Putamen (tissue), 1 donor: ENCODE results near the gene HSPB3.
"Not testable (repeated sequence)": the region's sequence is repeated elsewhere in the genome, so short reads cannot be mapped to it uniquely, and the experiment has no call there.

Source experiments
- DNase-seq: peaks from one replicate; pipeline ENCODE4 v3.0.0-alpha.2; 2016; ENCODE audit warnings: low spot score

Gene HSPB3

DNA sequence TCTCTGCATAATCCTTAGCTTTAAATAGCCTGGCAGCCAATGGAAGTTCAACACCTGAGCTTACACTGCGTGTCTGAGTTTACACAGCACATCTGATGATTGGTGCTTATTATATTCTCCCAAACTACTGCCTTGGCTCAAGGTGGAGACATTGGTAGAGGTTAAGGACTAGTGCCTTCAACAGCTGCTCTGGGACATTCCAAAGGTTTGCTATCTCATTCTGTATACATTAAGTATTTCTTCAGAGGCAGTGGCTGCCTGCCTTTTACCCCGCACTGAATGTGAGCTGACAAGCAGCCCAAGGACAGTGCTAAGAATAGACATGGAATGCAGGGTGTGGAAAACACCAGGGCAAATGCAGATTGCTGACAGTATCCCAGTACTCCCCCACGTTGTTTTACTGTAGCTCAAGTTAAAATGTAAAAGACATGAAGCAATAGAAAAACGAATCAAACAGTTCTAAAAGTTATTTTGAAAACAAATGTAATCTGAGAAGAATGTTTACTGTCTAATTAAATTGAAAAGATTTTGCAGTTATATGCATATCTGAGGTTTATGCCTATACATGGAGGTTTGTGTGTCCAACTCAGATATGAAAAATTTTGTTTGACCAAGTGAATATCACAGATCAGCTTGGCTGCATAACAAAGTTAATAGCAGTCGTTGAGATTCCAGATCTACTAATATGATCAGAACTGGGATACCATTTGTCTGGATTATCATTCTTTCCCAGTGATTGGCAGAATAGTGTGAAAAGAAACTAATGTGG is 1.8 kb downstream of the HSPB3 start:
- no peak for DNase-seq

DNA sequence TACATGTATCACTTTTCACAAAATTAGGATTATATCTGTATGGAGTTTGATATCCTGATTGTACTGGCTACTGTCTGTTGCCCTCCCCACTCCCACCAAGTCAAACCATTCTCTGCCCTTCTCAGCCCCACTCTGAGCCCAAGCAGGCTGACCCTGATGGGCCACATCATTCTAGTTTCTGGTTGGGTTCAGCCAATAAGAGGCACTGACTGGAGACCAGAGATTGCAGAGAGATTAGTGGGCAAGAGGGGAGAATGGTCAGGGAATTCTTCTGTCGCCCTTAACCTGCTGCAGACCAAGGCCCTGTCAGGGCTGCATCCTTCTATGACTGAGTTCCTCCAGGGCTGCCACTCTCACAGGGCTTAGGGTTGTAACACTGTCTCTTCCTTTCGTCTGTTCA is 2.7 kb downstream of the HSPB3 start:
- DNase-seq: no peak

GRCh38 chr5:54460181-54460919 is 4.9 kb downstream of the HSPB3 start:
- DNase-seq: no peak

- no peak for DNase-seq
These were observed 6.8 kb downstream of the HSPB3 start for GRCh38 chr5:54462281-54462680.

- no peak for DNase-seq
These were observed 8.2 kb downstream of the HSPB3 start for GRCh38 chr5:54463713-54464112.

GRCh38 chr5:54469622-54470021 is 14.1 kb downstream of the HSPB3 start:
- peak; percentile 14 for DNase-seq

- no peak for DNase-seq
These were observed 14.6 kb downstream of the HSPB3 start for GRCh38 chr5:54470128-54470527.

GRCh38 chr5:54470677-54471076 is 15.2 kb downstream of the HSPB3 start:
- DNase-seq: no peak

- no peak for DNase-seq
These were observed 15.9 kb downstream of the HSPB3 start for GRCh38 chr5:54471398-54471797.

GRCh38 chr5:54476682-54477081 is 21.2 kb downstream of the HSPB3 start:
- DNase-seq: no peak

DNA sequence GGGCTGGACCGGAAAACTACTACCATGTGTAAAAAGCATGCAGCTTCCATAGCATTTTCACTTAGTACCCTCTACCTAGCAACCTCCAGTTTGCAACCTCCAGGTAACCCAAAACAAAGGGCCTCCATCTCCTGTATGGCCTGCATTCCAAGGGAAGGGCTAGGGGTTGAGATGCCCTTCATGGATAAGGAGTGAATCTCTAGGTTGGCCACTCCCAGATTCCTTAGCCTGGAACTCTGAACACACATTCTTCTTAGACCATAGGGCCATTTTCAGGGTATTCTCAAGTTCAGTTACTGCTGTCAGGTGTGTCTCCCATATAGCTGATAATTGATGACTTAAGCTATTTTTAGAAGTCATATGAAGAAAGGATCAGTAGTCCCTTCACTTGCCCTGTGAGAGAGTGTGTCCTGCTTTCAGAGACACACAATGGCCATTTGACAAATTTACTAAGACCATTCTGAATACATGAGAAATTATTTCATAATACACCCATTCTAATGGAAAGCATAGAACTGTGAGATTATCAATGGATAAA is 22.5 kb downstream of the HSPB3 start:
- DNase-seq: no peak

DNA sequence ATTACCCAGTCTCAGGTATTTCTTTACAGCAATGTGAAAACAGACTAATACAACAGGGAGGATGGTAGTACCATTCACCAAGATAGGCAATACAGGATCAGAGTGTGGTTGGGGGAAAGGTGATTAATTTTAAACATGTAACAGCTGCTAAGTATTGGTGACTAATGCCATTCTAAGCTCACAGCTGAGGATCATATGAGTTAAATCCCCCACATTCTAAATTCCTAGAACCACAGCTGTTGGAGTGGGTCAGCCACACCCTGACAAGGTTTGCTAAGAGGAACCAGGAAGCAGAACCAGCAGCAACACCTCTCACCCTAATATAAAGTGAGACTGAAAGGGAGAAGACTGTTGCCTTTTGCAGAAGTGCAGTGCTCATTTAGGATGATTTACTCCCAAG is 24.8 kb downstream of the HSPB3 start:
- no peak for DNase-seq

GRCh38 chr5:54484219-54484894 is 28.9 kb downstream of the HSPB3 start:
- no peak for DNase-seq

- not testable (repeated sequence) for DNase-seq
These were observed 30.2 kb downstream of the HSPB3 start for GRCh38 chr5:54485659-54486058.

- DNase-seq: not testable (repeated sequence)
These were observed 34.1 kb downstream of the HSPB3 start for GRCh38 chr5:54489648-54489979.

DNA sequence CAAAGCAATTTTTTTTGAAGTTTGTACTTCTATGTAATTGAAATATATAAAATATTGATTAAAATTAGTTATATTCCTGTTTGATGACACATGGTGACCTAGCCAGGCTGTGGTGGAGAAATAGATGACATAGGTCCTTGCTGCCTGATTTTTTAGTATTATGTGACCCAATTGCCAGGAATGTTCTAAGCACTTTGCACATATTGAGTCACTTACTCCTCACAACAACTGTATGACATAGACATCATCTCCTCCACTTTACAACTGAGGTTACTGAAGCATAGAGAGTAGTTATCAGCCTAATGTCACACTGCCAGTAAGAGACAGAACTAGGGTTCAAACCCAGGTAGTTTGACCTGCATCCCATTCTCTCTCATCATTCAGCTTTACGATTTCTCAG is 35.8 kb downstream of the HSPB3 start:
- DNase-seq: no peak

GRCh38 chr5:54492178-54492577 is 36.7 kb downstream of the HSPB3 start:
- no peak for DNase-seq

DNA sequence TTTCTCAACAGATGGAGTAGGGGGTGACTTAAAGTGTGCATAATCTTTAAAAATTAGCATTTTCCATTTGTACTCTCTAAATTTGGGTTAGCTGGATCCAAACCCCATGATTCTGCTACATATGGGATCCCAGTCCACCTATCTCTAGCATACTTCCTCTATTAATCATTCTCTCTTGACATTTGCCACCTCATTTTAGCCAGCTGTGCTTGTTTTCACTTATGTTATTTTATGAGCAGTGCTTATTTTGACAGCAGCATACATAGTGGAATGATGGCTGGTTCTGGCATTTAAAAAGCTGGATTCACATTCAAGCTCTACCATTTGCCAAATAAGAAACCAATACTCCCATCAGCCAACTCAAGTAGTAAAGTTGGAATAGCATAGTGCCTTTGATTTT is 39.5 kb downstream of the HSPB3 start:
- DNase-seq: no peak
